Body of pancreas (tissue), 4 donors: Measurements from ENCODE around the gene NPHP4.

Experiments
- POLR2A ChIP-seq, 3 donors: fragments of 450-650 bp; IDR thresholded peaks; one replicate each; pipeline ENCODE4 v1.6.1; 2016; ENCODE audit warnings: antibody characterized with exemption in 3 of 3, mild to moderate bottlenecking in 2 of 3
- TF ChIP-seq, protein P1 (sequence below), 7 experiments: fragments of 450-650 bp in 4 of 7; fragments of 200-600 bp in 3 of 7; sonication (generic) in 3 of 7; IDR thresholded peaks; one replicate each; pipeline ENCODE4 v1.5.1; 2016 to 2019; ENCODE audit warnings: antibody characterized with exemption in 7 of 7

DNA sequence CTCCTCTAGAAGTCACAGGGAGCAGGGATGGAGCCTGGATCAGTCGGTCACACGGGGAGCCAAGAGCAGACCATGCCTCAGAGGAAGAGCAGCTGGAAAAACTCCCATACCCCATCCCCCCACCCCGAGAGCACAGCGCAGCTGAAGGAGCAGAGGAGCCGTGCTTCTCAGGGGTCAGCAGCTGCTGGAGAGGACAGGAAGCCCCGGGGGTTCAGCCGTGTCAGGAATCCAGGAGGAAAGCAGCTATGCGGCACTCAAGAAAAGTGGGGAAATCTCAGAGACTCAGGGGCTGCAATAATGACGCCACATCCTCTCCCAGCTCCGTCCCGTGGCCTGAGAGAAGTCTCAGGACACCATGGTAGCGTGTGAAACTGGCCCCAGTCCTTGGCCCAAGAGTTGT lies 102.3 kb downstream of the NPHP4 start:
- TF ChIP-seq, protein P1, sequence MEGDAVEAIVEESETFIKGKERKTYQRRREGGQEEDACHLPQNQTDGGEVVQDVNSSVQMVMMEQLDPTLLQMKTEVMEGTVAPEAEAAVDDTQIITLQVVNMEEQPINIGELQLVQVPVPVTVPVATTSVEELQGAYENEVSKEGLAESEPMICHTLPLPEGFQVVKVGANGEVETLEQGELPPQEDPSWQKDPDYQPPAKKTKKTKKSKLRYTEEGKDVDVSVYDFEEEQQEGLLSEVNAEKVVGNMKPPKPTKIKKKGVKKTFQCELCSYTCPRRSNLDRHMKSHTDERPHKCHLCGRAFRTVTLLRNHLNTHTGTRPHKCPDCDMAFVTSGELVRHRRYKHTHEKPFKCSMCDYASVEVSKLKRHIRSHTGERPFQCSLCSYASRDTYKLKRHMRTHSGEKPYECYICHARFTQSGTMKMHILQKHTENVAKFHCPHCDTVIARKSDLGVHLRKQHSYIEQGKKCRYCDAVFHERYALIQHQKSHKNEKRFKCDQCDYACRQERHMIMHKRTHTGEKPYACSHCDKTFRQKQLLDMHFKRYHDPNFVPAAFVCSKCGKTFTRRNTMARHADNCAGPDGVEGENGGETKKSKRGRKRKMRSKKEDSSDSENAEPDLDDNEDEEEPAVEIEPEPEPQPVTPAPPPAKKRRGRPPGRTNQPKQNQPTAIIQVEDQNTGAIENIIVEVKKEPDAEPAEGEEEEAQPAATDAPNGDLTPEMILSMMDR (IDR thresholded peaks at IDR 0.05) = no peak
- no peak for TF ChIP-seq POLR2A (IDR thresholded peaks at IDR 0.05)
